ENCODE measurements around the gene PALMD.
A peak's percentile ranks its signal among the peaks of the same experiment; 100 is the strongest.

PALMD gene

DNA sequence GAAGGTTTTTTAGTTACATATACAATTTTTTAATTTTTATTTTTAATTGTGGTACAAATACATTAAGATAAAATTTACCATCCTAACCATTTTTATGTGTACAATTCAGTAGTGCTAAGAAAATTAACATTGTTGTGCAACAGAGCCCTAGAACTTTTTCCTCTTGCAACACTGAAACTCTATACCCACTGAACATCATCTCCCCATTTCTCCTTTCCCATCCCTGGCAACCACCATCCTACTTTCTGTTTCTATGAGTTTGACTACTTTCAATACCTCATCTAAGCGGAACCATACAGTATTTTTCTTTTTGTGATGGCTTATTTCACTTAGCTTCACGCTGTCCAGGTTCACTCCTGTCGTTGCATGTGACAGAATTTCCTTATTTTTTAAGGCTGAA, 54.1 kb downstream of the PALMD start:
- DNase-seq (ENCODE audit: low read depth, low spot score), result no peak
- no peak for TF ChIP-seq CTCF (IDR thresholded peaks at IDR 0.05; ENCODE audit: low read depth, low read length)
- in situ Hi-C loops (cut with HindIII; ENCODE audit: low sequenced_read_pairs), result no loop called here
- H3K4me3 ChIP-seq (ENCODE audit: low read depth, low read length), result no peak overlapping the region

DNA sequence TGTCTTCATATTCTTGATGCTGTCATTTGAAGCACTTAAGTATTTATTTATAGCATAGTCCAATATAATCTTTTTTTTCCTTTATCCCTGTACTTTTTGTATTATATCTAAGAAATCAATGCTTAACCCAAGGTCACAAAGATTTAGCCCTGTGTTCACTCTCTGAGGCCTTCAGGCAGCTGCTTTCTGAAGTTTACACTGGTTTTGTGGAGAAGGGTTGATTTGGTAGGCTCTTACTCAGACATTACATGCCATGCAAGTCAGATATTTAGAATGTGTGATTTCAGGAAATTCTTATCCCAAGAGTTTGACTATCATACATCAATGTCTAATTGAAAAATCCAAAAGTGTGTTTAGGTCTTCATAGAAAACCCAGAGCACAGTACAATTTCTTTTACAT, 56.3 kb downstream of the PALMD start:
- DNase-seq (ENCODE audit: low read depth, low spot score), result no peak
- TF ChIP-seq CTCF (IDR thresholded peaks at IDR 0.05; ENCODE audit: low read depth, low read length), result no peak
- H3K4me3 ChIP-seq (ENCODE audit: low read depth, low read length), result no peak overlapping the region
- in situ Hi-C loops (cut with HindIII; ENCODE audit: low sequenced_read_pairs), result no loop called here

DNA sequence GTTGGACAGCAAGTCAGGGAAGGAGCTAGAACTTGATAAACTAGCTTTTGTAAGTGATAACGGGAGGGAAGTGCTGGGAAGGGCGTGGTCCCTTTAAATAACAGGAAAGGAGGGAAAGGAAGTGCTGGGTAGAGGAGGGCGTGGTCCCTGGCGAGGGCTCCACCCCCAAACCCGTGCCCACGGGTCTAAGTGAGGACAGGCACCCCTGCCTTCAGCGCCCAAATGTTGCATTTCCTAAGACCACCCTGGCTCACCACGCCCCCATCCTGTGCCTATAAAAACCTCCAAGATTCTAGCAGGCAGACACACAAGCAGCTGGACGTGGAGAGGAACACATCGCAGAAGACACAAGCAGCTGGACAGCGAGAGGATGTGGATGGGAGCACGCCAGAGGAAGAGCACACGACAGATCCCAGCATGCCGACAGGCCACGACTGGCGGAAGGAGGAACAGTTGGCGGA, 58.5 kb downstream of the PALMD start:
- TF ChIP-seq CTCF (IDR thresholded peaks at IDR 0.05; ENCODE audit: low read depth, low read length), result no peak
- in situ Hi-C loops (cut with HindIII; ENCODE audit: low sequenced_read_pairs), result no loop called here
- no peak for DNase-seq (ENCODE audit: low read depth, low spot score)
- H3K4me3 ChIP-seq (ENCODE audit: low read depth, low read length), result no peak overlapping the region

- DNase-seq (ENCODE audit: low read depth, low spot score), result no peak
- in situ Hi-C loops (cut with HindIII; ENCODE audit: low sequenced_read_pairs), result no loop called here
- no peak overlapping the region for H3K4me3 ChIP-seq (ENCODE audit: low read depth, low read length)
- no peak for TF ChIP-seq CTCF (IDR thresholded peaks at IDR 0.05; ENCODE audit: low read depth, low read length)
These were observed 59.5 kb downstream of the PALMD start for GRCh38 chr1:99705385-99705784.

DNA sequence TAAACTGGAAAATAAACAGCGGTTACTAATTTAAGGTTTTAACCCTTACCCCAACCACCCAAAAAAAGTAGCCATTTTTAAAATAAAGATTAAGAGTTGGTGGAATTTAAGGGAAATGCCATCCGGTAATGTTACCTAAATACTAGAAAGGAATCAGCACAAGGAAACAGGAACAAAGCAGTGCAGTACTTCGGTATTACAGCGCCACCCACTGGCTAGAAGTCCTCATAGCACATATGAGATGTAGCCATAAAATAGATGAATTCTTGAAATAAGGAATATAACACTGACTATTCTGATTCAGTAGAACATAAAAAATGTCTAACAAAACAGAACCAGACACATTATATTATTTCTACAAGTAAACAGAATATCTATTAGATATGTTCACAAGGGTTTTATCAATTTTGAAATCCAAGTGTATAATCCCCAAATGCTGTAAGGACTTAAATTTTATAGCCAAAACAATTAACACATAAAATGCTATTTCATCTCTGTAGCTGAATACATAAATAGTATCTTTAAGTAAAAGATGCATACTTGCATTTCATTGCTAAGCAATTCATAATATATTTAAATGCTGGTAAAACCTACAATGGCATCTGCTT, 61.7 kb downstream of the PALMD start:
- peak; percentile 80 for TF ChIP-seq CTCF (IDR thresholded peaks at IDR 0.05; ENCODE audit: low read depth, low read length)
- in situ Hi-C loops (cut with HindIII; ENCODE audit: low sequenced_read_pairs), result no loop called here
- no peak overlapping the region for H3K4me3 ChIP-seq (ENCODE audit: low read depth, low read length)
- DNase-seq (ENCODE audit: low read depth, low spot score), result peak; percentile 70

DNA sequence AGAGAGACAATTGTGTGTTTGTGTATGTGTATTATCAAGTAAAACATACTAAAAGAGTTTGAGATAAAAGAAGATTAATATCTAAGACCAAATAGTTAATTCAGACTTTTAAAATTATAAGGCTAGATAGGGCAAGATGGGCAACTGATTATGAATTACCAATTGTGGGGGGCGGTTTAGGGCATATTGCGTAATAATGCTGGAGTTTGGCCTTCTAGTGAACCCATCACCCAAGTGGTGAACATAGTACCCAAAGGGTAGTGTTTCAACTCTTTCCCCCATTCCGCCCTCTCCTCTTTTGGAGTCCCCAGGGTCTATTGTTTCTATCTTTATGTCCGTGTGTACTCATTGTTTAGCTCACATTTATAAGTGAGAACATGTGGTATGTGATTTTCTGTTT, 65.1 kb downstream of the PALMD start:
- no peak for TF ChIP-seq CTCF (IDR thresholded peaks at IDR 0.05; ENCODE audit: low read depth, low read length)
- in situ Hi-C loops (cut with HindIII; ENCODE audit: low sequenced_read_pairs), result no loop called here
- no peak overlapping the region for H3K4me3 ChIP-seq (ENCODE audit: low read depth, low read length)
- DNase-seq (ENCODE audit: low read depth, low spot score), result no peak
